Keratinocyte (primary cell): ENCODE results near the gene NAXE. TPM values are rescaled to one million over a fixed set of nuclear protein-coding genes. Genes with fewer than 3 reads are reported as not detected.

ENCODE experiments used
- DNase-seq: peaks from one replicate; pipeline ENCODE4 v3.0.0-alpha.2; 2011; ENCODE audit warnings: low read depth, missing footprints, low spot score
- FAIRE-seq: peaks from 2 replicates; lab custom pipeline; 2011; peaks lifted over from hg19 to GRCh38; lab: Jason Lieb, UNC
- H2AFZ ChIP-seq: 2 replicates; pipeline ENCODE4 v1.6.0; 2012; ENCODE audit warnings: low read length, control low read depth, inconsistent platforms; ENCODE audit not compliant: control insufficient read depth
- H3K27ac ChIP-seq: 2 replicates; pipeline ENCODE4 v1.5.1; 2011; ENCODE audit warnings: low read length; ENCODE audit not compliant: control insufficient read depth, insufficient read depth
- H3K27me3 ChIP-seq: 3 replicates; pipeline ENCODE4 v1.6.0; 2011; ENCODE audit warnings: low read length; ENCODE audit not compliant: control insufficient read depth, insufficient read depth; ENCODE audit errors: extremely low read depth
- H3K36me3 ChIP-seq, 2 experiments: 2 replicates in 1 of 2; 3 replicates in 1 of 2; pipeline ENCODE4 v1.5.1; 2011; ENCODE audit warnings: low read length in 2 of 2, mild to moderate bottlenecking in 1 of 2; ENCODE audit not compliant: control insufficient read depth in 2 of 2, insufficient read depth in 2 of 2; ENCODE audit errors: extremely low read depth in 1 of 2
- H3K4me1 ChIP-seq: 3 replicates; pipeline ENCODE4 v1.5.1; 2011; ENCODE audit warnings: low read length; ENCODE audit not compliant: control insufficient read depth, insufficient read depth; ENCODE audit errors: extremely low read depth
- H3K4me2 ChIP-seq: 3 replicates; pipeline ENCODE4 v1.6.0; 2011; ENCODE audit warnings: low read depth, low read length; ENCODE audit not compliant: control insufficient read depth, insufficient read depth; ENCODE audit errors: extremely low read depth
- H3K4me3 ChIP-seq, 3 experiments: fragments of 200-600 bp in 1 of 3; sonication (generic) in 1 of 3; 2 replicates in 2 of 3; 3 replicates in 1 of 3; pipeline ENCODE4 v1.5.1; 2011 to 2016; ENCODE audit warnings: low read length in 3 of 3, mild to moderate bottlenecking in 3 of 3, control low read depth in 2 of 3, inconsistent platforms in 1 of 3, low read depth in 1 of 3, mixed read lengths in 1 of 3, mixed run types in 1 of 3, moderate library complexity in 1 of 3; ENCODE audit not compliant: control insufficient read depth in 2 of 3, insufficient read depth in 2 of 3; ENCODE audit errors: extremely low read depth in 1 of 3
- H3K79me2 ChIP-seq: 2 replicates; pipeline ENCODE4 v1.6.0; 2012; ENCODE audit warnings: low read length; ENCODE audit not compliant: control insufficient read depth, insufficient read depth
- H3K9ac ChIP-seq: 3 replicates; pipeline ENCODE4 v1.6.0; 2011; ENCODE audit warnings: low read length; ENCODE audit not compliant: control insufficient read depth, insufficient read depth; ENCODE audit errors: extremely low read depth
- H3K9me1 ChIP-seq: 3 replicates; pipeline ENCODE4 v1.6.0; 2011; ENCODE audit warnings: low read length; ENCODE audit not compliant: control insufficient read depth, insufficient read depth; ENCODE audit errors: extremely low read depth
- H3K9me3 ChIP-seq: 2 replicates; pipeline ENCODE4 v1.5.1; 2012; ENCODE audit warnings: low read depth, low read length; ENCODE audit not compliant: control insufficient read depth
- H4K20me1 ChIP-seq: 3 replicates; pipeline ENCODE4 v1.6.0; 2011; ENCODE audit warnings: low read length; ENCODE audit not compliant: control insufficient read depth, insufficient read depth; ENCODE audit errors: extremely low read depth
- EZH2 ChIP-seq: IDR thresholded peaks from one replicate; pipeline ENCODE4 v1.6.1; 2012; ENCODE audit warnings: inconsistent platforms, mild to moderate bottlenecking, low read length, moderate library complexity
- dilution Hi-C: fragments of 300-500 bp; cut with MboI; formaldehyde crosslinking; loops from one replicate; pipeline ENCODE4 v1.7.0; 2020; ENCODE audit warnings: low sequenced_read_pairs; ENCODE audit not compliant: extremely low pct_ligation_motif_present
- polyA plus RNA-seq, 5 experiments: library from polyadenylated mRNA; depleted of rRNA in 3 of 5; stranded (reverse) in 3 of 5; stranded (forward) in 1 of 5; unstranded in 1 of 5; fragments of >200 nt; gene quantifications; 1 replicate in 1 of 5; 2 replicates in 3 of 5; 3 replicates in 1 of 5; pipeline versions ENCODE4 v1.2.1 to v1.2.3, GENCODE V29; 2011 to 2012; ENCODE audit warnings: missing spikeins in 2 of 5, low read depth in 1 of 5, low replicate concordance in 1 of 5
- TF ChIP-seq, protein P1 (sequence below), 3 experiments: IDR thresholded peaks in 1 of 3; conservative IDR thresholded peaks in 1 of 3; optimal IDR thresholded peaks in 1 of 3; 2 replicates in 2 of 3; 3 replicates in 1 of 3; pipeline versions ENCODE3 to v1.5.1; 2011; ENCODE audit warnings: low read length in 3 of 3, mild to moderate bottlenecking in 3 of 3, moderate library complexity in 2 of 3, control low read depth in 1 of 3, inconsistent platforms in 1 of 3; ENCODE audit not compliant: insufficient read depth in 2 of 3; ENCODE audit errors: extremely low read depth in 1 of 3

NAXE gene
- polyA plus RNA-seq, 1 donor (not counting 4 experiments of a cell fraction or from before 2014, with no cell fraction given): 74.7 TPM

DNA sequence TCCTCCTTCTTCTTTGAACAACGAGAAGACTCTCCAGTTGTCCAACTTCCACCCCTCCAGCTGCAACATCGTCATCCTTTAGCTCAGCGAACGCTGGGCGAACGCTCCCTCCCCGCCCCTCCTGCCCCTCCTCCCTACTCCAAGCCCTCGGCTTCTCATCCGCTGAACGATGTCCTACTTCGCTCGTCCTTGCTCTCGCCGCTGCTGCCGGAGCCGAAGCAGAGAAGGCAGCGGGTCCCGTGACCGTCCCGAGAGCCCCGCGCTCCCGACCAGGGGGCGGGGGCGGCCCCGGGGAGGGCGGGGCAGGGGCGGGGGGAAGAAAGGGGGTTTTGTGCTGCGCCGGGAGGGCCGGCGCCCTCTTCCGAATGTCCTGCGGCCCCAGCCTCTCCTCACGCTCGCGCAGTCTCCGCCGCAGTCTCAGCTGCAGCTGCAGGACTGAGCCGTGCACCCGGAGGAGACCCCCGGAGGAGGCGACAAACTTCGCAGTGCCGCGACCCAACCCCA is 50.2 kb downstream of the NAXE start, which contains the start of gene BCAN:
Gene BCAN, plus strand, starts transcription at position 357 of the 504 bp plus-strand sequence. CDS start 3,938 bp downstream, outside the sequence.
- DNase-seq (no peak), FAIRE-seq (no peak)
- TF ChIP-seq EZH2: no peak
- TF ChIP-seq, protein P1, sequence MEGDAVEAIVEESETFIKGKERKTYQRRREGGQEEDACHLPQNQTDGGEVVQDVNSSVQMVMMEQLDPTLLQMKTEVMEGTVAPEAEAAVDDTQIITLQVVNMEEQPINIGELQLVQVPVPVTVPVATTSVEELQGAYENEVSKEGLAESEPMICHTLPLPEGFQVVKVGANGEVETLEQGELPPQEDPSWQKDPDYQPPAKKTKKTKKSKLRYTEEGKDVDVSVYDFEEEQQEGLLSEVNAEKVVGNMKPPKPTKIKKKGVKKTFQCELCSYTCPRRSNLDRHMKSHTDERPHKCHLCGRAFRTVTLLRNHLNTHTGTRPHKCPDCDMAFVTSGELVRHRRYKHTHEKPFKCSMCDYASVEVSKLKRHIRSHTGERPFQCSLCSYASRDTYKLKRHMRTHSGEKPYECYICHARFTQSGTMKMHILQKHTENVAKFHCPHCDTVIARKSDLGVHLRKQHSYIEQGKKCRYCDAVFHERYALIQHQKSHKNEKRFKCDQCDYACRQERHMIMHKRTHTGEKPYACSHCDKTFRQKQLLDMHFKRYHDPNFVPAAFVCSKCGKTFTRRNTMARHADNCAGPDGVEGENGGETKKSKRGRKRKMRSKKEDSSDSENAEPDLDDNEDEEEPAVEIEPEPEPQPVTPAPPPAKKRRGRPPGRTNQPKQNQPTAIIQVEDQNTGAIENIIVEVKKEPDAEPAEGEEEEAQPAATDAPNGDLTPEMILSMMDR (optimal IDR thresholded peaks at IDR 0.05 in 1 of 3, IDR thresholded peaks at IDR 0.05 in 1 of 3, conservative IDR thresholded peaks at IDR 0.05 in 1 of 3; ENCODE audit: extremely low read depth in 1 of 3, insufficient read depth in 2 of 3, low read length in 3 of 3): no peak
- Histone ChIP-seq H3K36me3 (no peaks in the 10 kb centered on the region), H3K27ac (no peak within 1 kb of the TSS), H3K4me1 (no peaks in the 10 kb centered on the region), H3K27me3 (peaks cover 89% of the 10 kb centered on the region), H2AFZ (no peak within 1 kb of the TSS), H3K9me3 (no peaks in the 10 kb centered on the region), H3K4me2 (no peak within 1 kb of the TSS), H3K79me2 (no peaks in the 10 kb centered on the region), H3K4me3 (no peak within 1 kb of the TSS), H3K9ac (no peak within 1 kb of the TSS), H4K20me1 (no peaks in the 10 kb centered on the region), H3K9me1 (peaks cover 2% of the 10 kb centered on the region)
- dilution Hi-C loops: no loop called here

- Histone ChIP-seq H3K36me3 (no peaks in the 10 kb centered on the region), H3K79me2 (no peaks in the 10 kb centered on the region), H3K4me1 (no peaks in the 10 kb centered on the region), H3K27ac (no peak overlapping the region), H3K4me3 (no peak overlapping the region), H2AFZ (no peak overlapping the region), H3K27me3 (peaks cover 95% of the 10 kb centered on the region), H3K9me3 (no peaks in the 10 kb centered on the region), H3K9me1 (peaks cover 2% of the 10 kb centered on the region), H4K20me1 (no peaks in the 10 kb centered on the region), H3K9ac (no peak overlapping the region), H3K4me2 (no peak overlapping the region)
- TF ChIP-seq EZH2: peak; percentile 97
- TF ChIP-seq, protein P1 (optimal IDR thresholded peaks at IDR 0.05 in 1 of 3, IDR thresholded peaks at IDR 0.05 in 1 of 3, conservative IDR thresholded peaks at IDR 0.05 in 1 of 3; ENCODE audit: extremely low read depth in 1 of 3, insufficient read depth in 2 of 3, low read length in 3 of 3): no peak
- no peak for FAIRE-seq
- dilution Hi-C loops: no loop called here
- no peak for DNase-seq
These were observed 50.9 kb downstream of the NAXE start for GRCh38 chr1:156642265-156643048.
